Measurements from ENCODE around the gene PLA2G2C. TPM values are rescaled to one million over a fixed set of nuclear protein-coding genes. Genes with fewer than 3 reads are reported as not detected.

PLA2G2C gene
- total RNA-seq, 2 experiments from 2014 or later: 0.29 to 0.59 TPM

DNA sequence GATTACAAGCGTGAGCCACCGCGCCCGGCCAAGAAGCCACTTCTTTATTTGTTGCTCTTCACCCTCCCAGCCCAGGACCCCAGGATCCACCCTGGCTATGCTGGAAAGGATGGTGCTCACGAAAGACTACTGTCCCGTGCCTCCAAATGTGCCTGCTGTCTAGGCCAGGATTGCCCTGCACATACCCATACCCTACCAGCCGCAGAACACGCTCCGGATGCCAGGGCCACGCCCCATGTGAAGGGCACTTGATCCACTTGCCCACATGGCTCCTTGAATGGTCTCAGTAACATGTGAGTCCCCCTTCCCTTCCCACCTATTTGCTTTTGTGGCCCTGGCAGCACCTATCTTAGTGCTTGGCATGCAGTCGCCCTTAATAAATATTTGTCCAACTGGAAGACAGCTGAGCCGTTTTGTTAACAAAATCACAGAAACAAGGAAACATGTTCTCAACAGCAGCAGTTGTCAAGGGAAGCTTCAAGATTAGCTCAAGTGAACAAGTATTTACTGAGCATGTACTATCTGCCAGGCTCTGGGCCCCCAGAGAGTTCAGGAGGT lies 14.2 kb downstream of the PLA2G2C start:
- Mint-ChIP-seq H3K4me1 (ENCODE audit: low read depth) (peaks cover 26% of the 10 kb centered on the region), H3K9me3 (no peaks in the 10 kb centered on the region), H3K4me3 (no peak overlapping the region), H3K27ac (peak overlapping the region; percentile 39), H3K27me3 (peaks cover 2% of the 10 kb centered on the region), H3K36me3 (ENCODE audit: low read depth) (no peaks in the 10 kb centered on the region)
- ATAC-seq (no peak), DNase-seq (no peak)
- intact Hi-C loops (cut with micrococcal nuclease): no loop called here
- ChIA-PET POLR2A (interaction anchor here (0.6 to 1.0 kb wide), 2 partner anchors 10 to 1086 kb away, joined by 3 read pairs; no protein-coding TSS in a partner anchor), CTCF (interaction anchor here (1.3 to 3.6 kb wide), 4 partner anchors 16 to 23 kb away, joined by 3 to 17 read pairs (median 6); no protein-coding TSS in a partner anchor)
- no peak for TF ChIP-seq CTCF (IDR thresholded peaks at IDR 0.05)

DNA sequence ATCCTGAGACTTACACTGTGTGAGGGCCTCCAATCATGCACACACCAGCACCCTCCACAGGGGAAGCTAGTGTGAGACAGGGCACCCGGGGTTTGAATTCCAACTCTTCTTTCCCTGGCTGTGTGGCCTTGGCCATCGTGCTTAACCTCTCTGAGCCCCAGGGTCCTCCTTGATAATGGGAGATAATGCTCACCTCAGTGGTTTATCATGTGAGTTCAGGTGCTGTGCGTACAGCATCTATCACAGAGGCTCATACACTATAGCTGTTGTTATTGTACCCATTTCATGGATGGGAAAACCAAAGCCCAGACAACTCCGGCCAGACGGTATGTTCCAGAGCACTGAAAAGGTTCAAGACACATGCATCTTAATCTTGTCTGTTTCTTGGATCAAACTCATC lies 16.4 kb downstream of the PLA2G2C start:
- Mint-ChIP-seq H3K27ac (no peak overlapping the region), H3K4me3 (no peak overlapping the region), H3K27me3 (peaks cover 2% of the 10 kb centered on the region), H3K4me1 (ENCODE audit: low read depth) (peaks cover 19% of the 10 kb centered on the region), H3K9me3 (peaks cover 5% of the 10 kb centered on the region), H3K36me3 (ENCODE audit: low read depth) (no peaks in the 10 kb centered on the region)
- ChIA-PET CTCF (interaction anchor here (1.2 to 1.6 kb wide), 2 partner anchors 15 to 25 kb away, joined by 5 to 7 read pairs; no protein-coding TSS in a partner anchor), POLR2A (no interaction called here)
- ATAC-seq (no peak), DNase-seq (no peak)
- intact Hi-C loops (cut with micrococcal nuclease): no loop called here
- no peak for TF ChIP-seq CTCF (IDR thresholded peaks at IDR 0.05)

GRCh38 chr1:20168564-20169491 lies 17.5 kb downstream of the PLA2G2C start:
- no peak overlapping the region for H3K4me3 Mint-ChIP-seq
- H3K4me1 Mint-ChIP-seq (ENCODE audit: low read depth): peaks cover 10% of the 10 kb centered on the region
- TF ChIP-seq CTCF (IDR thresholded peaks at IDR 0.05): no peak
- no peak for ATAC-seq
- peaks cover 9% of the 10 kb centered on the region for H3K9me3 Mint-ChIP-seq
- H3K36me3 Mint-ChIP-seq (ENCODE audit: low read depth): no peaks in the 10 kb centered on the region
- no peak overlapping the region for H3K27ac Mint-ChIP-seq
- peaks cover 2% of the 10 kb centered on the region for H3K27me3 Mint-ChIP-seq
- DNase-seq: no peak
- ChIA-PET POLR2A (interaction anchor here (0.6 kb wide), 1 partner anchor 18 kb away, joined by 3 read pairs; no protein-coding TSS in a partner anchor), CTCF (interaction anchor here (1.2 to 1.6 kb wide), 3 partner anchors 12 to 26 kb away, joined by 3 to 7 read pairs (median 5); no protein-coding TSS in a partner anchor)
- intact Hi-C loops (cut with micrococcal nuclease): no loop called here

GRCh38 chr1:20167126-20167525 lies 19.2 kb downstream of the PLA2G2C start:
- no peak for DNase-seq
- no peak for TF ChIP-seq CTCF (IDR thresholded peaks at IDR 0.05)
- ChIA-PET CTCF (interaction anchor here (1.6 to 6.4 kb wide), 2 partner anchors 14 to 28 kb away, joined by 4 to 57 read pairs; no protein-coding TSS in a partner anchor), POLR2A (no interaction called here)
- Mint-ChIP-seq H3K36me3 (ENCODE audit: low read depth) (peaks cover 5% of the 10 kb centered on the region), H3K27ac (no peak overlapping the region), H3K27me3 (peaks cover 2% of the 10 kb centered on the region), H3K4me3 (no peak overlapping the region), H3K4me1 (ENCODE audit: low read depth) (peaks cover 8% of the 10 kb centered on the region), H3K9me3 (peaks cover 20% of the 10 kb centered on the region)
- intact Hi-C loops (cut with micrococcal nuclease): no loop called here
- ATAC-seq: no peak
